Forelimb muscle (tissue), 1 donor: Measurements from ENCODE around the gene ARHGEF4. TPM values are rescaled to one million over a fixed set of nuclear protein-coding genes. Genes with fewer than 3 reads are reported as not detected.
A peak's percentile ranks its signal among the peaks of the same experiment; 100 is the strongest.

Experiments used
- DNase-seq: peaks from one replicate; pipeline ENCODE4 v3.0.0-alpha.2; 2013; ENCODE audit warnings: low read depth
- polyA plus RNA-seq: library from polyadenylated mRNA; unstranded; fragments of 120-200 nt; gene quantifications from one replicate; pipeline ENCODE4 v1.2.1, GENCODE V29; 2013; ENCODE audit not compliant: insufficient read length

ARHGEF4 gene, protein sequence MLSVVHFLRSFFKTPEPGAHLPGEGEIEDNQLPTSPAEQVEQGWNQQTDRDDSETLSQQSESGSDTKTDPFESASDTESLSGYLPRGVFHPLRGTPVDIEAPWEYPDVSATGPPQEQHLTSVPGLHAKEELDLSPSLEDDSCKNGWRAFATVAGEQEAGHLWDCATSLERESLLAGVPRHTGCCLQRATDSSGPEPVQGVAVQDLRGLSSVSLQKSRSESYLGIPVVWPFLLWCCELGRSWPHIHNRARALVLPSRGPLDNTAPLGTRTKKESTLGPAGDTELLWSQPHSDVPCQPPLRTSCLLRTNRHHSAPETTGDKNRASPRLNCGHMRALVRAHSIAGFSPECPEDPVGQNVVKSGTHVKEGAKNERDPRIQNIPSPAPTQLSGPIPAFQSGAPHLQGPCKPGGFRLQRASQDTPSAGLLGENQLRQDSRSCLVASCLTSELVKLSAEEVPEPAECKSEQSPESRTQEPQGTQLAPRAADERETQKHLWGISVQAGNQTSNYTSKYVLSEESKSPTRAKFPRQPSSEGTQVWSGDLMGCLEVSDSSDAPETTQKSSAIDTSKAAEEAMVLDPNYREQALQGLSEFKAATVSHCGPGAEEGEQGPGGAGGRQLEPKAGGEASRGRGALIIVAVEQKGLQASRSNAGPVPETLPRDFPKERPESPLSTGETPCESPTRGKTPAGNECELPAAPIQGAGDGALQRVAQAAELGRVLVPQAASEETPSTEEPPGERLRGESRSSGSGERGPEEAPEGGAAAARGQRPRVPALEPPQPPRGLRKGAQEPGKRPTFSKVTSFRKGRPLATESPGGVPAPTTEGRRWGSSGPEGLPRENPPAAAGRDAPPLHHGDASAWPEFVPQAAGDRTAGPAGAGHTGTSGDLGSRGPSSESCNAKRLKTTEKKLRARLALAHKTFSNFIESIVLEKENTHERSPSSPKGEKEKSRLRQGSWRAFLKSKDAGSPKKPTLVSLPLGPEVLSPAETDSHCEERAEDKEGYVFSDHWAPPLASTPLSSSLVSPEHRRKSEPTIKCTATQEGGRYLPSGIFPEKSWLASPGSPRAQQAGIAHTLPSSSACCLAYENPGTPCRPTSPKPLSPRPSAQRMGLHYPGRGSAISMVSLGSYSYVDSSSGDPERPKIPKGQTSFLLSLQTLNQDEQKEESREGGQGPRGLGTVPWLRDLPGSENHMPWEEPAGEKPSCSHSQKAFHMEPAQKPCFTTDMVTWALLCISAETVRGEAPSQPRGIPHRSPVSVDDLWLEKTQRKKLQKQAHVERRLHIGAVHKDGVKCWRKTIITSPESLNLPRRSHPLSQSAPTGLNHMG (N-terminal part only)
- 11.3 TPM for polyA plus RNA-seq

DNA sequence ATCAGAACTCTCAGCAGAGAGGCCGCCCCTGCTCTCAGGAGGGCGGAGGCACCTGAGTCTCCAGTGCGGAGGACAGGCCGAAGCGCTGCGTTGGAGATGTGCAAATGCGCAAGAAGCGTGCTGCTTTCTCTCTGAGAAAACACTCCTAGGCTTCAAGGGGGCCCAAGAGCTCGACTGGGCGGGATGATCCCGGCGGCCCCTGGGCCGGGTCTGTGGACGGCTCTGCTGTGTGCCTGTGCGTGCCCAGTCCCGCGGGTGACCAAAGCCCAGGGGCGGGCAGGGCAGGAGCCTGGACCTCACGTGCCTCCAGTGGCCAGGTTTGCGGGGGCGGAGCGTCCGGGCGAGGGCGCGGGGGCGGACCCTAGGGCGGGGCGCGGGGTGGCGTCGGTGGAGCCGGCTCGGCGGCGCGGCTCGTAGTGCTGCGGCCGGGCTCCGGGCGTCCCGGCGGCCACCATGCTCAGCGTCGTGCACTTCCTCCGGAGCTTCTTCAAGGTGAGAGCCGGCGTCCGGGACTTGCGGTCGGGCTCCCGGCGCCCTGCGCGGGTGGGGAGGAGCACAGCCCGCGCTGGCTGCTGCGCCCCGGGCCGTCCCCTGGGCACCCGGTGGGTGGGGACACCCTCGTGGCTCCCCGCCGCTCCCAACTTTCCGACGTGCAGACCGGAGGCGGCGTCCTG is at the start of gene ARHGEF4:
Gene ARHGEF4 (plus strand): TSS at position 414 of the 674 bp plus-strand sequence. CDS start 40 bp downstream, at position 454.
- DNase-seq = no peak

DNA sequence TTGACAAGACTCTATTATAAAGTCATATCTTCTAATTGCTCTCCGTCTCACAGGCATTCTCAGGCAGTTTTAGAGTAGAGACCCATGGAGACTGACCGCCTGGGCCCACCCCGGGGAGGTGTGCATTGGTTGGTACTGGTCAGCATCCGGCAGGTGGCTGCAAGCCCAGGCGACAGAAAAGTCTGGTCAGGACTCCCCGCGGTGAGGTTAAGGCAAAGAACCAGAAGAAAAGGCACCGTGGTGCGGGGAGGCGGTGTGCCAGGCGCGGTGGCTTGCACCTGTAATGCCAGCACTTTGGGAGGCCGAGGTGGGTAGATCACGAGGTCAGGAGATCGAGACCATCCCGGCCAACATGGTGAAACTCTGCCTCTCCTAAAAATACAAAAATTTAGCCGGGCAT is 48.9 kb upstream of the ARHGEF4 start:
- DNase-seq = no peak

DNA sequence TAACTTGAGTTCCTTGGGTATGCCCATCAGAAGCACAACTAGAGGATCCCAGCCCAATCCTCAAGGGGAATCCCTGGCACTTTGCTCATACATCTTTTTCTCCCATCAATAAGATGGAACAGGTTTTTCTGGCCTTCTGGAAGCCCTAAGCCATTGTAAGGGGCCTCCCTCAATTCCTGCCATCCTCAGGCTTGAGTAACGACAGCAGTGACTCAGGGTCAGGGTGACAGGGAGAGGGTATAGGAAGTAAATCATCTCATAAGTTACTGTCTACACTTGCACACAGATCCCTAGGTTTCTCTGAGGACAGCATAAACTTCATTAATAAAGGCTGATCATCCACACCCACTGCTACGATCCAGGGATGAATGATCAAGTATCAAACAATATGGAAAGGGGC is 46.4 kb upstream of the ARHGEF4 start:
- DNase-seq = no peak

DNA sequence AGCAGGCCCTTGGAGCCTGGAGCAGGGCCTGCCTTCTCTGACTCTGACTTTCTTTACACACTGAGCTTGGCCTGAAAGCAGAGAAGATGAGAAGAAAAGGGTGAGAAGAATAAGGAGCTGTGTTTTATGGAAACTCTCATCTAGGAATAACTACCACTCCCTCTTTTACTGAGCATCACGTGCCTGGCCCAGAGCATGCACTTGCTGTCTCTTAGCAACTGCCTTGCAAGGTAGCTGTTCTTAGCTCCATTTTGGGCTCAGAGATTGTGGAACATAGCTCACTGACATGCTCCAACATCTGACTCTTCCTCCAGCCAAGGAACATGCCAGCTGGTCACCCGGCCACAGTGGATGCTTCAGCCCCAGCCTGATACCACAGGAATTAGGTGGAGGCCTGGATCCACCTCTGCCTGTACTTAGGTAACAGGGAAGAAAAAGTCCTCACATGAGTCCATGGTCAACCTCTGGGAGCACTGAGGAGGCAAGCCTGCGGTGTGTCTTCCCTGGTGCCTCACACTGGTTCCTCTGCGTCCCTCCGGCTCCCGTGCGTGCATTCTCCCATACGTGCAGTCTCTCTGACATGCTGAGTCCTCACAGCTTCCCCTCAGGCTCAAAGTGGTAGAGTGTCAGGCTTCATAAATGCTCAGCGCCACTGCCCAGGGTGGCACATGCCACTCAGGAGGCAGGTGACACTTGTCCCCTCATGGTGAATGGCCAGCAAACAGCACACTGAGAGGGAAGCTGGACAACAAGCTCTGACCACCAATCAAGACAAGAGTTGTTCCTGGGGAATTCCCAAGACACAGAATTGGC is 45.7 kb upstream of the ARHGEF4 start:
- no peak for DNase-seq

DNA sequence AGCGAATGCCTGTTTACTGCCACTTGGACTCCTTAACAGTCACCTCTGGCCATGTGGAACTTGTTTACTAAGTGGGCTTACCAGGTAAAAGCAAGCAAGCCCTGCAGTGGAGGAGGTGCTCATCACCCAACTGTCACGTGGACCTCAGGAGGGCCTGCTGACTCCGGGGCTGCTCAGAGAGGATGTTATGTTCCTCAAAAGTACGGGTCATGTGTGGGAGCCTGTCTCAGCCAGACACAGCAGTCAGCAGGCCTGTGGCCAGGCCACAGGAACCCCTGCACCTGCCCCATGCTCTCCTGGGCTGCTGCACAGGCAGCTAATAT is 45.1 kb upstream of the ARHGEF4 start:
- no peak for DNase-seq

DNA sequence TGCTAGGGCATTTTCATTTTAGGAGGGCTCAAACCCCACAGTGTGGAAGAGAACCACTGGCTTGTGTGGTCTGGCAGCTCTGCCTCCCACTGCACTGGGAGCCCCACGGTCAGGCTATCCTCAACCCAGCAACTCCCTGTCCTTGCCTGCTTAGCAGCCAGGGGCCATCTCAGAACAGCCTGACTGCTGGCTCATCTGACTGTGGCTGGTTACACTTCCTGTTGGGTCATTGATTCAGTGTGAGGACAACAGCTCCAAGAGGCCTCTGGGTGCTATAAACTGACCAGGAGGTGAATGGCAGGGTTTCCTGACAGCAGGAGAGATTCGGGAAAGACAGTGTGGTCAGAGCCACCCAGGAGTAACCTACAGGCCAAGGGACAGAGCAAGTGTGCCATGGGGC is 41.3 kb upstream of the ARHGEF4 start:
- DNase-seq = no peak

DNA sequence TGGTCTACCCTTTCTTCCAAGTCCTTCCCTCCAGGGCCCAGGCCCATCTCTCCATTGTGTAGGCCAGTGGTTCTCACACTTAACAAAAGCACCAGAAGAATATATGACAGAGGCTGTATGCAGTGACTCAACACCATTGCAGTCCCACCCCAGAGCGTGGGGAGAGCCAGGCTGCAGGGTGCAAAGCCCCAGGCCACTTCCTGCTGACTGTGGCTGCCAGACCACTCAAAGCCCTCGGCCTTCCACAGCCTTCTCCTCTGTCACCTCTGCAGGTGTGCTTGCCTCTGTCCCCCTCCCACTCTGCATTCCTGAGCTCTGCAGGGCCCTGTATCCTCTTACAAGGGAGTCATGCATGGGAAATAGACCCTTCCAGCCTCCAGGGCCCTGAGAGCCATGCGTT is 40.4 kb upstream of the ARHGEF4 start:
- DNase-seq = no peak

DNA sequence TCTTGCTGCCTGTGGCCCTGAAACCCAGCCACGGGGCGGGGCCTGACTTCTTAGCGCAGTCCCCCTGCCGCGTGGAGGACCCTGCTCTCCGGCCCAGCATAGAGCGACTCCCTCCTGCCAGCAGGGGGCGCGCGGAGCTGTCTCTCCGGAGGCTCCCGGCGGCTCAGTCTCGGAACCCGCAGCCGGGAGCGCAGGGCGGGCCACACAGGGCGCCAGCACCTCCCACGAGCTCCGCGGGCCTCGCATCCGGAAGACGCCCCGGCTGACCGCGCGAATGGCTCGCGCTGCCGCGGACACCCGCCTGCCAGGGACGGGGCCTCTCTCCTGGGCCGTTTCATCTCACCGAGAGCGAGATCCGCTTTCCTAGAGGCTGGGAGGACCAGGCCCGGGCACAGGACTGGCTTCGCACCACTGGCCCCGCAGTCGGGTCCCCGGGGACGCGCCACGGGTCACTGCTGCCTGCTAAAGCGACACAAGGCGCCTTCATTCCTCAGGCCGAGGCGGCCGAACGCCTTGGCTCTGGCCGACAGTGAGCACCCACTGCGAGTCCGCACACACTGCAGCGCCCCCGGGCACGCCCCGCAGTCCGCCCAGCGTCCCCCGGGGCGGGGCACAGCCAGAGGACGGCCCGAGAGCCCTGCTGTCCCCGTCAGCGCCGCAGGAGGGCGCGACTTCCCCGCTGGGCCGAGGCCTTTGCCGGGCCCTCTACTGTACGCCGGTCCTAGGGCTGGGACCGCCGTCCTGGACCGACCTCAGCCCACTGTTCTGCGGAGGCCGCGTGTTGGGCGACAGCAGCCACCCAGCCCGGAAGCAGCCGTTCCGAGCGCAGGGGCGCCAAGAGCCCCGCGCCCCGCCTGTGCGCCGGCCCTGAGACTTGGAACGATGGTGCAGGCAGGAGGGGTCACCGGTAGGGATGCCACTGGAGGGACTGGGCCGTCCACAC is 39.0 kb upstream of the ARHGEF4 start:
- peak; percentile 57 for DNase-seq

DNA sequence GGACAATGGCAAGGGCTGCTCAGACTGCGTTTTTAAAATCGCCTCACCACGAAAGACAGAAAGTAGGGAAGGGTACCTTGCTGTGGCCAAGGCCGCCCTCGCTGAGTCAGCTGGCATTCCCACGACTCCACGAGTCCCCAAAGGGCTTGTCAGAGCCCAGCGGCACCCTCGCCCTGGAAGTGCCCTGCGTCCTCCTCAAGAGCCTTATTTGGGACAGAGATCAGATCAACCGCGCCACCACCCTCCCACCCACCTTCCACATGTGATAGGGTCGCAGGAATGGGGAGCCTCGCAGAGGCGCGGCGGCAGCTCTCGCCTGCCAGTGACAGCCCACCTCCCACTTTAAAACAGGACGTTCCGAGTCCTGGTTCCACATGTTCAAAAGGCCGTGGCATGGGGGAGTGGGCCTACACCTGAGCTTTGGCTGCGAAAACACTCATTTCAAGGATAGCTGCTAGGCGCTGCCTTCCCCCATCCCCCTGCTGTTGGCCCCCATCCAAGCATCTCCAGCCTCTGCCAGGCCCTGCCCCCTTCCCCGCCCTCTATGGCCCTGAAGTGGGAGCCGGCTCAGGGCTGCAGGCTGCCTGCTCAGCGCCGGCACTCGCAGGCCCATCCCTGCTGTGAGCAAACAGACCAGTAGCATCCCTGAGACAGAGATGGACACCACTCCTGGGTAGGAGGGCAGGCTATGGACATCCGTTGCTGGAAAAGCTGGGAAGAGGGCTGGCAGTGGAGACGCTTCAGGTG is 38.1 kb upstream of the ARHGEF4 start:
- DNase-seq = no peak

DNA sequence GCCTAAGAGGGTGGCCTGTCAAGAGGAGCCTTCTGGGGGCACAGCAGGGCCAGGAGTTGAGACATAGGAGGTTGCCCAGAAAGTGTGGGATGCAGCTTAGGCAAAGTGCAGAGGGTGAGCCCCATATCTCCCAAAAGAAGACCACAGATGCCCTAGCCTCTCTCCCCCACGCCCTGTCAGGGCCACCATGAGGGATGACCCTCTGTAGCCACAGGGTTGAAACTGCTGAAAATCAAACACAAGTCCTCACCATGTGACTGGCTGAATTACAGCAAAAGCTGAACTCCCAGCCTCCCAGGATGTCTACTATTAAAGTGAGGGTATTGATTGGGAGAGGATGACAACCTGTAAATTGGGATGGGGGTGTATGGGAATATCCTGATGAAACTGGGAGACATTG is 37.4 kb upstream of the ARHGEF4 start:
- DNase-seq = no peak

DNA sequence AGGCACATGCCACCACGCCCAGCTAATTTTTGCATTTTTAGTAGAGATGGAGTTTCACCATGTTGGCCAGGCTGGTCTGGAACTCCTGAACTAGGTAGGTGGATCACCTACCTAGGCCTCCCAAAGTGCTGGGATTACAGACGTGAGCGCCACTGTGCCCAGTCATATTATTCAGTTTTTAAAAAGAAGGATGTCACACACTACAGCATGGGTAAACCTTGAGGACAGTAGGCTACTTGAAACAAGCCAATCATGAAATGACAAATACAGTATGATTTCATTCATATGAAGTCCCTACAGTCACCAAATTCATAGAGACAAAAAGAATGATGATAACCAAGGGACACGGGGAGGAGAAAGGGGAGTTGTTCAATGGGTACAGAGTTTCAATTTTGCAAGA is 31.1 kb upstream of the ARHGEF4 start:
- DNase-seq = no peak

DNA sequence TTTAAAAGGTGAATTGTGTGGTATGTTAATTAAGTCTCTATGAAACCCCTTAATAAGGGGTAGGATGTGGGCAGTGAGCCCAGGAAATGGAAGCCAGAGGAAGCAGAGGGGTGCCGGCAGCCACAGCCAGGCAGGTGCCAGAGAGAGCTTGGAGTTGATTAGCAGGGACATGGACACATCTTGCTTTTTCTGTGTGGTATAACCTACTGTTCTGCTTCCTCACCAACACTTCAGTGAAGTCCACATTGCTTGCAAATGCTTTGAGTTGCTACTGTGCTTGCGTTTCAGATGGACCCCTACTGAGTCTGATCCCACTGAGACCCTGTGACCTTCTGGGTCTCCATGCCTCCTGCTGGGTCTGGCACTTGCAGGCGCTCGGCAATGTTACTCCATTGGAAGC is 30.3 kb upstream of the ARHGEF4 start:
- DNase-seq = no peak

DNA sequence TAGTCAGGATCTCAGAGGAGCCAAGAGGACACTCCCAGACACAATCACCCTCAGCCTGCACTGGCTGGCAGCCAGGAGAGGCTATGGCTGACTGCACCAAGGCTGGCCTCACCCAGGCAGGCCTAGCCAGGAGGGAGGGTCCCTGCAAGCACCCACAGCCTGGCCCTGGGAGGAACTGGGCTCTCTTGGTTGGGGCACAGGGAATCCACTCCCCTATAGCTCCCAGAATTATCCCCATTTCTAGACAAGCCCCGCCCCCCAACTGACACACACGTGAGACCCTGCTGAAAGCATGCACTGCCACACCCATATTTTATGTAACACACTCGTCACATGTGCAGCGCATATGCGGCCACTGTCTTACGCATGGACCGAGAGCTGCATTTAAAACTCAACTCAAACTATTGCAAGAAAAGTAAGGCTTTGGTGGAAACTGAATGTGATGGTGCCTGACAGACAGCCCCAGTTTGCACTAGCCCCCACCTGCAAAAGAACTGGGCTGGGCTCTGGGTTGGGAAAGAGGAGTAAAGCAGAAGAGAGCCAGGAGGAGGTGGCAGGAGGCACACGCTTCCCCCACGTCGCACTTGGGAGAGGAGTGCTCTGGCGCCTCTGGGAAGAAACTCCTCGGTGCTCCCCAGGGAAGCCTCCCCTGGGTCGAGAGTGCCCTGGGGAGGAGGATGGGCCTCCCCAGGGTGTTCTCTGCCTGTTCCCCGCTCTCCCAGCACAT is 28.9 kb upstream of the ARHGEF4 start:
- no peak for DNase-seq

DNA sequence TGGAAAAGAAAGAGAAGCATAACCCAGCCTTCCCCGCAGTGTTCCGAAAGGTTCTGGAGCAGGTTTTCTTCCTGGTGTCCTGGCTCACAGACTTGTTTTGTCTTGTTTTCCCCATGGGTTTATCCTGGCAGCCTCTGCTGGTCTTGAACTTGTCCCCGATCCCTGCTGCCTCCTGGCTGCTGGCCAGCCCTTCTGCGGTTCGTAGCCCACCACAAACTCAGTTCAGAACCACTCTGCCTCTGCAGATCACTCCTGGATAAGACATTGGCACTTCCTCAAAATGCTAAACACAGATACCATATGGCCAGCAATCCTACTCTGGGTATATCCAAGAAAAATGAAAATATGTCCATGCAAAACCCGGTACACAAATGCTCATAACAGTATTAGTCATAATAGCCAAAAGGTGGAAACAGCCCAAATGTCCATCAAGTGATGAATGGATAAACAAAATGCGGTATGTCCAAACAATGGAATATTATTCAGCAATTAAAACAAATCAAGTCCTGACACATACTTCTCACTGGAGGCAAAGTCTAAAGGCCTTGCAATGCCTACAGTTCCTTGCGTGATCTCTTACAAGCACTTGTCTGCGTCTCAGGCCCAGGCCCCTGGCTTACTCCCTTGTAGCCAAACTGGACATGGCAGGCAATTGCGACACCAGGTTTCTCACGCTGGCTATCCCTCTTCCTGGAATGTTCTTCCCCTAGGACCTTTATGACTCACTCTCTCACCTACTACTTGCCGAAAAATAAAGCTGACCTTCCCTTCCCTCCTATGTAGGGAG is 28.0 kb upstream of the ARHGEF4 start:
- DNase-seq = no peak

DNA sequence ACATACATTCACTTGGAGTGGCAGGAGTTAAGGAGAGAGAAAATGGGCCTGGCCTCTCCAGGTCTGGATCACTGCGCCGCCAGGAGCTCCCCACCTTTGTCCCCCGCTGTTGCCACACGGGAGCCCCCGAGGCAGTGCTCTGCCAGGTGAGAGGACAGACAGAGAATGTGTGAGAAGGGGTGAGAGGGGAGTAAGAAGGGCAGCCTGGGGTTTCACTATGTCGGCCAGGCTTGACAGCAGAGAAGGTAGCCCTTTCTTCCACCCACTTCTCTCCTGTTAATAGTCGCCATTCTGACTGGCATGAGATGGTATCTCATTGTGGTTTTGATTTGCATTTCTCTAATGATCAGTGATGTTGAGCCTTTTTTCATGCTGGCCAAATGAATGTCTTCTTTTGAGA is 26.2 kb upstream of the ARHGEF4 start:
- DNase-seq = no peak

DNA sequence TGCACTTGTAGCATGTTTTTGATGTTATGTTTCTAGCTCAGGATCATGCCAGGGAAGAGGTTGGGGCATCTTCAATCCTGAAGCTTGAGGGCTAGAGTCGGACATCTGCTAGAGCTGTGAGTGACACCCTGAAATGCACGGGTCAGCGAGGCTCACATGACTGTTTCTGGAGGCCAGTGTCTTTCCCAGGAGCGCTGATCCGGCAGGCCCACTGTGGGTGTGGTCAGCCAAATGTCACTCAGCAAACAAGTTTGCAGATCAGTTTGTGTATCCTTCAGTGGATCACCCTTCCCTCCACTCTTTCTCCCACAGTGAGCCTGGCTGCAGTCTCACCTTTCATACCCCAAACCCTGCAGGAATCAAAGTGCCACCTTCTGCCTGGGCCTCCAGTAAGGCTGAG is 23.0 kb upstream of the ARHGEF4 start:
- no peak for DNase-seq
